GM23248 (cell line): Measurements from ENCODE around the gene FDX2.

Source experiments
- EZH2 ChIP-seq: fragments of 200-600 bp; sonication (generic); IDR thresholded peaks from 2 replicates; pipeline ENCODE4 v1.6.1; 2018; ENCODE audit warnings: antibody characterized with exemption, mild to moderate bottlenecking; ENCODE audit not compliant: insufficient read depth, poor library complexity, severe bottlenecking
- EZH2phosphoT487 ChIP-seq: fragments of 200-600 bp; sonication (generic); IDR thresholded peaks from 2 replicates; pipeline ENCODE4 v1.6.1; 2018; ENCODE audit warnings: antibody characterized with exemption, moderate library complexity, mild to moderate bottlenecking, low read depth; ENCODE audit not compliant: insufficient read depth

DNA sequence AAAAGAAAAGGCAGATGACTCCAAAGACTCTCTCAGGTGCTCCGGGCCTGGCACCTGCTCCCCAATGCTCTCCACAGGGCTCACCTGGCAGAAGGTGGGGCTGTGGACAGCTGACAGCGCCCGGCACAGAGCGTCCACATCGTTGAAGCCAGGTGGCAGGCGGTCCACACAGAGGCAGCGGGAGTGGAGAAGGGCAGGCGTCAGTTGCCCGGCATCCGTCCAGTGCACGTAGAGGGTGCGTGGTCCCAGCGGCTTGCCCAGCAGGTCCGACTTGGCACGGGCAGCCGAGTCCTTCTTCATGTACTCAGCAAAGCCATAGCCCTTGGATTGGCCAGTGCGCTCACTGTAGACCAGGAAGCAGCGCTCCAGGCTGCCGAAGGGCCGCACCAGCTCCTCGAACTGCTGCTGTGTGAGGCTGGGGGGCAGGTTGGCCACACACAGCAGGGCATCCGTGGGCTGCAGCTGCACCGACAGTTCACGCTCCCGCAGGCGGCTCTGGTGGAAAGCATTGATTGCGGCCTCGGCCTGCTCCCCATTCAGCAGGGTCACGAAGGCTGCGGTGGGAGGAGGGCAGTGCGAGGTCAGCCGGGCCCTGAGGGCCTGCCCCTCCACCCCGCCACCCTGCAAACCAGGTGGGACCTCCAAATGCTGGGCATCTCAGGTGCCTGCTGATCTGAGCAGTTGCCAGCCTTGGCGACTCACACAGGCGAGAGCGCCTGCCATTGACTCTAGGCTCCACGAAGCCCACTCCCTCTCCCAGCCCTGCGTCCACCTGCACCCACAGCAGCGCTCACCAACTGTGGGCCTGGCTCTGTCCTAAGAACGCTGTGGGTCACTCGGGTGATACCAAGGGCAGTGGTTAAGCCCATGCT is 13.0 kb upstream of the FDX2 start:
- TF ChIP-seq EZH2phosphoT487 (no peak), EZH2 (no peak)
